Heart left ventricle (tissue), 16 donors: ENCODE measurements around the gene MAML1. TPM values are rescaled to one million over a fixed set of nuclear protein-coding genes. Genes with fewer than 3 reads are reported as not detected.
"Not testable (repeated sequence)": the region's sequence is repeated elsewhere in the genome, so short reads cannot be mapped to it uniquely, and the experiment has no call there.

Experiments
- ATAC-seq, 4 donors: fragments of 200-7000 bp; cut with Tn5 transposase; one replicate each; pipeline ENCODE4 v1.9.1; 2020 to 2022; ENCODE audit warnings: moderate library complexity in 4 of 4, mild to moderate bottlenecking in 3 of 4, moderate number of reproducible peaks in 1 of 4
- DNase-seq, 5 donors: peaks; one replicate each; pipeline ENCODE4 v3.0.0-alpha.2; 2020
- H3K27ac ChIP-seq, 12 donors: fragments of 200-600 bp; sonication (generic) in 4 of 12; one replicate each; pipeline versions ENCODE4 v1.5.0 to v1.8.0; 2016 to 2022; ENCODE audit warnings: mild to moderate bottlenecking in 2 of 12
- H3K27me3 ChIP-seq, 9 donors: fragments of 200-600 bp; sonication (generic) in 2 of 9; one replicate each; pipeline versions ENCODE4 v1.5.1 to v1.8.0; 2016 to 2022; ENCODE audit warnings: mild to moderate bottlenecking in 3 of 9
- H3K36me3 ChIP-seq, 9 donors: fragments of 200-600 bp; sonication (generic) in 2 of 9; one replicate each; pipeline versions ENCODE4 v1.5.0 to v1.8.0; 2018 to 2022; ENCODE audit warnings: mild to moderate bottlenecking in 2 of 9
- H3K4me1 ChIP-seq, 12 donors: fragments of 200-600 bp; sonication (generic) in 4 of 12; one replicate each; pipeline versions ENCODE4 v1.5.0 to v1.8.0; 2016 to 2022; ENCODE audit warnings: mild to moderate bottlenecking in 3 of 12
- H3K4me3 ChIP-seq, 12 donors: fragments of 200-600 bp; sonication (generic) in 4 of 12; one replicate each; pipeline versions ENCODE4 v1.5.0 to v1.8.0; 2017 to 2022; ENCODE audit warnings: mild to moderate bottlenecking in 9 of 12, moderate library complexity in 4 of 12
- H3K9me3 ChIP-seq, 12 donors: fragments of 200-600 bp; sonication (generic) in 4 of 12; one replicate each; pipeline versions ENCODE4 v1.5.0 to v1.8.0; 2016 to 2022; ENCODE audit warnings: mild to moderate bottlenecking in 1 of 12
- POLR2A ChIP-seq, 2 donors: fragments of 450-650 bp; IDR thresholded peaks; one replicate each; pipeline ENCODE4 v1.6.1; 2017; ENCODE audit warnings: antibody characterized with exemption in 2 of 2, mild to moderate bottlenecking in 2 of 2, moderate library complexity in 2 of 2
- WGBS, 4 donors: extraction: QIAGEN DNeasy Blood & Tissue Kit in 2 of 4; methylation state at CpG; one replicate each; pipeline versions ENCODE4 v1.1.5 to v1.1.7; 2013 to 2018; 5-methylcytosine and 5-hydroxymethylcytosine counted together
- intact Hi-C, 10 donors: fragments of 100-400 bp; cut with DNase I; formaldehyde crosslinking; loops; one replicate each; pipeline versions ENCODE4 v1.11.1 to v1.14.2; 2022
- polyA plus RNA-seq, 2 donors: library from polyadenylated mRNA; stranded (reverse); fragments of 200-250 nt; gene quantifications; one replicate each; pipeline ENCODE4 v1.2.3, GENCODE V29; 2013
- total RNA-seq, 9 donors: library from RNA; depleted of rRNA in 2 of 9; stranded (reverse); fragments of >200 nt in 2 of 9; fragmentation: NEBNext Ultra II Directional in 3 of 9; extraction: Animal tissue kit (Norgen Biotek cat#: 25700) in 3 of 9; gene quantifications; one replicate each; pipeline versions ENCODE4 v1.1.0 to v1.2.4, GENCODE V29; 2016 to 2023
- TF ChIP-seq, protein P1 (sequence below), 12 donors: fragments of 200-600 bp; sonication (generic) in 4 of 12; IDR thresholded peaks; one replicate each; pipeline versions ENCODE4 v1.5.0 to v1.8.0; 2018 to 2022; ENCODE audit warnings: antibody characterized with exemption in 12 of 12, mild to moderate bottlenecking in 5 of 12
- donor health status: ischemic (EF 13 %, LVEDD 7.1; RV severe dilation, severe dysfunction).
- donor health status: healthy with polysubstance abuse.
- donor health status: DM: no; HTN: yes; CAD: no.
- donor health status: DM: no; HTN: no; CAD: no.
- donor health status: ischemic (EF 25% LVEDD 6.9; RV normal size, moderate dysfunction).
- donor health status: ischemic (EF 25% LVEDD 5.7; RV mildly dilated, moderate dysfunction).
- donor health status: healthy.
- donor health status: DM: yes; HTN: yes; CAD: no.
- donor health status: ischemic (EF 35%, LVEDD 5.7; RV mildly dilated, moderate dysfunction).
- donor health status: nonischemic (EF 11% LVEDD 7.7; RV severe dilation, severe dysfunction).
- donor health status: DM: yes; HTN: yes; CAD: no.
- donor health status: PGD.
- donor health status: ischemic (EF 29% LVEDD 5.4; RV normal size, mild dysfunction).
- donor health status: nonischemic (EF 23%, LVEDD 6.1; RV moderate dilation, normal function).

MAML1 gene
- total and polyA plus RNA-seq, 11 donors = 6.9 to 18.0 (median 11.8) TPM

DNA sequence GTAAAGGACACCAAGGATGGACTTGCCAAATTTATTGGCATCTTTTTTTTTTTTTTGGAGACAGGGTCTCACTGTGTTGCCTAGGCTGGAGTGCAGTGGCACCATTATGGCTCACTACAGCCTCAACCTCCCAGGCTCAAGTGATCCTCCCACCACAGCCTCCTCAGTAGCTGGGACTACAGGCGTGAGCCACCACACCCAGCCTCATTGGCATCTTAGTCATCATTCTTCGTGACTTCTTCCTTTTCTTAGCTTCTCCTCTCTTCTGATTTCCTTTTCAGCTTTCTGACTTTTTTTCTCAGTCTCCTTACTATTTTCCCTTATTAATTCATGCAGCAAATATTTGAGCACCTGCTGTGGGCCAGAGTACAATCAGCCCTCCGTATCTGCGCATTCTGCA is 6.1 kb downstream of the MAML1 start:
- Histone ChIP-seq H3K27me3 (no peaks in the 10 kb centered on the region), H3K4me3 (no peak overlapping the region), H3K9me3 (no peaks in the 10 kb centered on the region), H3K36me3 (peaks cover 0 to 32% (median 10%) of the 10 kb centered on the region in 9 donors), H3K4me1 (peaks cover 3 to 56% (median 48%) of the 10 kb centered on the region in 12 donors), H3K27ac (no peak overlapping the region)
- no peak for ATAC-seq
- intact Hi-C loops = no loop called here
- 91 to 93% (median 92%) methylated on average over 4 of the region's 4 CpGs for WGBS, 4 donors
- TF ChIP-seq, protein P1, sequence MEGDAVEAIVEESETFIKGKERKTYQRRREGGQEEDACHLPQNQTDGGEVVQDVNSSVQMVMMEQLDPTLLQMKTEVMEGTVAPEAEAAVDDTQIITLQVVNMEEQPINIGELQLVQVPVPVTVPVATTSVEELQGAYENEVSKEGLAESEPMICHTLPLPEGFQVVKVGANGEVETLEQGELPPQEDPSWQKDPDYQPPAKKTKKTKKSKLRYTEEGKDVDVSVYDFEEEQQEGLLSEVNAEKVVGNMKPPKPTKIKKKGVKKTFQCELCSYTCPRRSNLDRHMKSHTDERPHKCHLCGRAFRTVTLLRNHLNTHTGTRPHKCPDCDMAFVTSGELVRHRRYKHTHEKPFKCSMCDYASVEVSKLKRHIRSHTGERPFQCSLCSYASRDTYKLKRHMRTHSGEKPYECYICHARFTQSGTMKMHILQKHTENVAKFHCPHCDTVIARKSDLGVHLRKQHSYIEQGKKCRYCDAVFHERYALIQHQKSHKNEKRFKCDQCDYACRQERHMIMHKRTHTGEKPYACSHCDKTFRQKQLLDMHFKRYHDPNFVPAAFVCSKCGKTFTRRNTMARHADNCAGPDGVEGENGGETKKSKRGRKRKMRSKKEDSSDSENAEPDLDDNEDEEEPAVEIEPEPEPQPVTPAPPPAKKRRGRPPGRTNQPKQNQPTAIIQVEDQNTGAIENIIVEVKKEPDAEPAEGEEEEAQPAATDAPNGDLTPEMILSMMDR (IDR thresholded peaks at IDR 0.05) = no peak
- no peak for TF ChIP-seq POLR2A (IDR thresholded peaks at IDR 0.05)
- no peak for DNase-seq

DNA sequence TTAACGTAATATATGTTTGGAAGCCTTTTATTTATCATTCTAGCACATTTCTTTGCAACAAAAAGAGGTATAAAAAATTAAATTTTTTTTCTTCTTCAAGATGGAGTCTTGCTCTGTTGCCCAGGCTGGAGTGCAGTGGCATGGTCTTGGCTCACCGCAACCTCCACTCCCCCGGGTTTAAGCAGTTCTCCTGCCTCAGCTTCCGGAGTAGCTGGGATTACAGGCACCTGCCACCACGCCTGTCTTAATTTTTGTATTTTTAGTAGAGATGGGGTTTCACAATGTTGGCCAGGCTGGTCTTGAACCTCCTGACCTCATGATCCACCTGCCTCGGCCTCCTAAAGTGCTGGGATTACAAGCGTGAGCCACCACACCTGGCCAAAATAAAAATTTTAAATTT is 11.5 kb downstream of the MAML1 start:
- Histone ChIP-seq H3K4me1 (peaks cover 0 to 38% (median 17%) of the 10 kb centered on the region in 12 donors), H3K36me3 (peaks cover 0 to 10% (median 0%) of the 10 kb centered on the region in 9 donors)
- DNase-seq, H3K4me3 ChIP-seq, H3K27ac ChIP-seq, ATAC-seq, H3K27me3 ChIP-seq, H3K9me3 ChIP-seq, intact Hi-C loops: not testable (repeated sequence)
- 87 to 90% (median 88%) methylated on average over 7 of the region's 7 CpGs for whole genome bisulfite sequencing, 4 donors

DNA sequence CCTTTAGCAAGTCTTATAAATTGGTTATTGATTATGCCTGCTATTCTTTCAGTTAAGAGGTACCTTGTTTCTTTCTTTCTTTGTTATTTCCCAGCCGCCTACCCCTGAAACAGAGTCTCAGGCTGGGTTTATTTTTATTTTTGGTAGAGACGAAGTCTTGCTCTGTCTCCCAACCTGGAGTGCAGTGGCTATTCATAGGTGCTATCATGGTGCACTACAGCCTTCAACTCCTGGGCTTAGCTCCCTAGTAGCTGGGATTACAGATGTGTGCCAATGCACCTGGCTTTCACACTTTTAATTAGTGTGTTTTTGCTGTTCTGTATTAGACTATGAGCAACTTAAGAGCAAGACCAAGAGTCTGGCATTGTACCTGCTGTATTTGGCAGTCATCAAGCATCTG is 14.2 kb downstream of the MAML1 start:
- intact Hi-C loops = no loop called here
- no peaks in the 10 kb centered on the region for H3K27me3 ChIP-seq
- peaks cover 0 to 41% (median 14%) of the 10 kb centered on the region in 12 donors for H3K4me1 ChIP-seq

DNA sequence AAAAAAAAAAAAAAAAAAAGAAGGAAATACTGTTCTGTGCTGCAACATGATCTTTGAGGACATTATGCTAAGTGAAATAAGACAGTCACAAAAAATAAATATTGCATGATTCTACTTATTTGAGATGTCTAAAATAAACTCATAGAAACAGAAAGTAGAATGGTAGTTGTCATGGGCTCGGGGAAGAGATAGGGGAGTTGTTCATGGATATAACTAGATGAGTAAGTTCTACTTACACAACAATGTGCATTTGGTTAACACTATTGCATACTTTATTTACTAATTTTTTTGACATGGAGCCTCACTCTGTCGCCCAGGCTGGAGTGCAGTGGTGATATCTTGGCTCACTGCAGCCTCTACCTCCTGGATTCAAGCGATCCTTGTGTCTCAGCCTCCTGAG is 15.2 kb downstream of the MAML1 start:
- Histone ChIP-seq H3K27me3 (no peaks in the 10 kb centered on the region), H3K9me3 (no peaks in the 10 kb centered on the region), H3K36me3 (peaks cover 0 to 12% (median 4%) of the 10 kb centered on the region in 9 donors), H3K27ac (peak overlapping the region in 1 of 12 donors; percentile 15), H3K4me3 (no peak overlapping the region), H3K4me1 (peaks cover 0 to 41% (median 14%) of the 10 kb centered on the region in 12 donors)
- ATAC-seq = no peak
- DNase-seq = no peak
- 90 to 96% (median 94%) methylated on average over 3 of the region's 3 CpGs for WGBS, 4 donors
- intact Hi-C loops = no loop called here
- TF ChIP-seq POLR2A (IDR thresholded peaks at IDR 0.05) = no peak

More for the DNA sequence above, 14.2 kb downstream of the MAML1 start:
- no peak for TF ChIP-seq POLR2A (IDR thresholded peaks at IDR 0.05)
- TF ChIP-seq, protein P1 (IDR thresholded peaks at IDR 0.05) = no peak
- ATAC-seq (peak in 2 of 4 donors; percentile 41 to 54), DNase-seq (no peak)
- Histone ChIP-seq H3K27ac (peak overlapping the region in 1 of 12 donors; percentile 18), H3K9me3 (no peaks in the 10 kb centered on the region), H3K36me3 (peaks cover 0 to 12% (median 4%) of the 10 kb centered on the region in 9 donors), H3K4me3 (no peak overlapping the region)
- WGBS, 4 donors = 52 to 79% (median 70%) methylated on average over 2 of the region's 2 CpGs

DNA sequence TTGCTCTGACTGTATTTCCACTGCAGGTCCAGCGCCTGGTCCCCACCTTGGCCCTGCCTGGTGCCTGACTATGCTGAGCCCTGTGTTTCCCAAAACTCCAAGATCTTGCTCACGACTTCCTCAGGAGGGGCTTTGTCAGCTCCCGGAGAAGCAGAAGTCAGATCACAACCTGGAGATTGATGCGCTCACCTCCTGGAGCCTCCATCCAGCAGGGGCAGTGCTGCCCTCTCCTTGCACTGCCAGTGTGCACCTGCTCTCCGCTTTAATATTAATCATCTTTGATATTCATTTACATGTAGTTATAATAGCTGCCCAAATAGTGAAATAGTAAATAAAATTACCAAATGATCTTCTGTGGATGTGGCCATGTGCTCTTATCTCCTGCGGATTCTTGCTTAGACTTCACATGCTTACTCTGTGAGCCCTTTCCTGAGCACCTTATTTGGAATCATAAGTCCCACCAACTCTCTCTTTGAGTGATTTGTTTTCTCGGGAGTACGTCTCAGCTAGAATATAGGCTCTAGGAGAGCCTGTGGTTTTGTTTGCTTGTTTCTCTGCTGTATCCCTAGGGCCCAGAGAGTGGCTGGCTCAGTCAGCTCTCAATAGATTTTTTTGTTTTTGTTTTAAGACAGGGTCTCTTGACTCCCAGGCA is 17.4 kb downstream of the MAML1 start:
- Histone ChIP-seq H3K27me3 (no peaks in the 10 kb centered on the region), H3K27ac (no peak overlapping the region), H3K4me3 (no peak overlapping the region), H3K4me1 (peaks cover 0 to 55% (median 21%) of the 10 kb centered on the region in 12 donors), H3K9me3 (no peaks in the 10 kb centered on the region), H3K36me3 (peaks cover 0 to 12% (median 4%) of the 10 kb centered on the region in 9 donors)
- intact Hi-C loops = no loop called here
- DNase-seq (no peak), ATAC-seq (no peak)
- TF ChIP-seq, protein P1 (IDR thresholded peaks at IDR 0.05) = no peak
- no peak for TF ChIP-seq POLR2A (IDR thresholded peaks at IDR 0.05)
- WGBS, 4 donors = 81 to 85% (median 83%) methylated on average over 8 of the region's 8 CpGs
